Ecto neural progenitor cell (in vitro differentiated cells): Measurements from ENCODE around the gene CDH15.
"Not testable (repeated sequence)": the region's sequence is repeated elsewhere in the genome, so short reads cannot be mapped to it uniquely, and the experiment has no call there.

Experiments used
- DNase-seq: peaks from one replicate; pipeline ENCODE4 v3.0.0-alpha.2; 2018; ENCODE audit warnings: low spot score

The CDH15 gene

DNA sequence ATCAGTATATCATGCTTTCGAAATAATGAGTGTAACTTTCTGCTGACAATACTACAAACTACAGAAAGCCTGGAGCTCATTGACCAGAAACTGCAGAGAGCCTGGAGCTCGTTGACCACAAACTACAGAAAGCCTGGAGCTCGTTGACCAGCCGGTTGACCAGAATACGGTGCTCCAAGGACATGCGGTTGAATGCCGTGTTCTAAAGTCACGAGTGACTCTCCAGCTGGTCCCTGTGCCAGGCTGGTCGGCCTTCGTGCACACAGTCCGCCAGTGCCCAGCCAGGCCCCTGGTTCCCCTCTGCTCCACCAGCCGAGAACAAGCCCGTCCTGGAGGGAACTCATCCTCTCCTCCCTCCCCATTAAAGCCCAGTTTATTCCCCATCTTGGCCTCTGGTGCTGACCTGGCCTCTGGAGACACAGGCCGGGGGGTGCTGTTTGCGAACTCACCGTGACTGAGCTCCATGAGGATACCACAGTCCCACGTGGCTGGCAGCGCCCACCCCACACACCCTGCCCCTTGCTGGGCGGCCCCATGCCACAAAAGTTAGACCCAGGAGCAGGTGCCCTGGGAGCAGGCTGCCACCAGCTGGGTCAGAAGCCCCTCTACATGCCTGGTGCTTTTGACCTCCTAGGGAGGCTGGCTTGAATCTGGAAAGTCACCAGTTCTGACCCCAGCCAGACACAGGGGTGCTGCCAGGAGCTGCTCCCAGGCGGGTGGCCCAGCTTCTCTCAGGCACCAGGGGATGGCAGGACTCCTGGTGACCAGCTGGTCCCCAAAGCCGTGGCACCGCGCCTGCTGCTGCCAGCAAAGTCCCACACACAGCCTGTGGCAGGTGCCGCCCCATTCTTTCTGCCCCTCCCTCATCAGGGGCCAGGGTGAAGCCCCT lies 15.5 kb upstream of the CDH15 start:
- DNase-seq: no peak

DNA sequence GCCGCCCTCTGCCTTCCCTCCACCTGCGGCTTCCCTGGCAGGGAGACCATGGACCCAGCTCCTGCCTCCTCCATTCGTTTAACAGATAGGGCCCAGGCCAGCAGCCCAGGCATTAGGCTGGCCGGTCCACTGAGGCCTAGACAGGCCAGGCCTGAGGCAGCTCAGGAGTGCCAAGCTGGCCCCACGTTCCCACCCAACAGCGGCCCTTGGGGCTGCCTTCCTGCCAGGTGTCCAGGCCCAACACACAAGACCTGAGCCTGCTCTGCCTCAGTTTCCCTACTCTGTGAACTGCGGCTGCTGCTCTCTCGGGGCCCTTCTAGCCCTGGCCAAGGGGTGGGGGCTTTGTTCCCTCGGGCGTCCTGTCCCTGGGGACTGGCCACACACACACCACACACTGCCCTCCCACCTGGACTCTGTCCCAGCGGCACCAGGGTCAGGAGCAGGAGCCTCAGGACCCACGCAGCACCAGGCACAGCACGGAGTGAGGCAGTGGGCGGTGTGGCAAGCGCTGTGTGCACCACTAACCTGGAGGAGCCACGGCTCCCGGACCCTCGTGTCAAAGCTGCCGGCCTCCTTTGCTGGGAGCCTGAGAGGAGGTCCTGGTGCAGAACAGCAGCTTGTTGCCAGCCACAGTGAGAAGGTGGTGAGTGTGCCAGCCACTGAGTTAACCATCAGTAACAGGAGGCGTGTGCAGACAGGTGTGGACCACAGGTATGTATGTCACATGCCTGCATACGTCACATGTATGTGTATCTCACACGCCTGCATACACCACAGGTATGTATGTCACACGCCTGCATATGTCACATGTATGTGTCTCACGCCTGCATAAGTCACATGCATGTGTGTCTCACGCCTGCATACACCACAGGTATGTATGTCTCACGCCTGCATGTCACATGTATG lies 14.6 kb upstream of the CDH15 start:
- no peak for DNase-seq

DNA sequence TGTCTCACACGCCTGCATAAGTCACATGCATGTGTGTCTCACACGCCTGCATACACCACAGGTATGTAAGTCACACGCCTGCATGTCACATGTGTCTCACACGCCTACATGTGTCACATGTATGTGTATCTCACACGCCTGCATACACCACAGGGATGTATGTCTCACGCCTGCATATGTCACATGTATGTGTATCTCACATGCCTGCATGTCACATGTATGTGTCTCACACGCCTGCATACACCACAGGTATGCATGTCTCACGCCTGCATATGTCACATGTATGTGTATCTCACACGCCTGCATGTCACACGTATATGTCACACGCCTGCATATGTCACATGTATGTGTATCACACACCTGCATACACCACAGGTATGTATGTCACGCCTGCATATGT lies 13.8 kb upstream of the CDH15 start:
- no peak for DNase-seq

DNA sequence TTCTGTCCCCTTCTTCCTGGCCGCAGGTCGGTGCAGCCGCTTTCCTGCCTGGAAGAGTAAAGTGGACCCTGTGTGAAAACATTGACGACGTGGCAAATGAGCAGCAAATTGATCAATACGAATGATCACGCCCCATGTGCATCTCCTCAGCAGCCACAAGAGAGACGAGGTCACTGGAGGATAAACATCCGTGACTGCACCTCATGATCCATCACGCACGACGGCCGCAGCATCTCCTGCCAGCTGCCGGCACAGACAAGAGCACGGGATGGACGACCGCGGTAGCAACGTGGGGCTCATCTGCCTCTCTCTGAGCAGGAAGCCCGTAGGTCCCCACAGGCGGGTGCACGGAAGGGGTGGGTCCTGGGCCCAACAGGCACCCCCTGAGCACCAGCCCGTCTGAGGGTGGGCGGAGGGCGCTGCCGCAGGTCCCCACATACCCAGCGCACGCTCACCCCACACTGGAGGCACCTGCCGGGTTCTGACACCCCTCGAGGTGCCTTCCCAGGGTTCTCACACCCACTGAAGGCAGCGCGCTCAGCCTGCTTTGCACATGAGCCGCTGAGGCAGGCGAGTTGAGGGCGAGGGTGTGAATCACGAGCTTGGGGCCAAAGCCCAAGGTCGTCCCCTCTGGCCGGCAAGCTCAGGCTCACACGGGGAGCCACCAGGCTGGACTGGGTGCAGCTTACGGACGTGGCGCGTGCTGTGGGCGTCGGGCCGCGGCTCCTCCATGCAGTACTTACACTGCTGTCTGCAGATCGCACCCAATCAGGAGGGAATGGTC lies 12.3 kb upstream of the CDH15 start:
- DNase-seq: no peak

DNA sequence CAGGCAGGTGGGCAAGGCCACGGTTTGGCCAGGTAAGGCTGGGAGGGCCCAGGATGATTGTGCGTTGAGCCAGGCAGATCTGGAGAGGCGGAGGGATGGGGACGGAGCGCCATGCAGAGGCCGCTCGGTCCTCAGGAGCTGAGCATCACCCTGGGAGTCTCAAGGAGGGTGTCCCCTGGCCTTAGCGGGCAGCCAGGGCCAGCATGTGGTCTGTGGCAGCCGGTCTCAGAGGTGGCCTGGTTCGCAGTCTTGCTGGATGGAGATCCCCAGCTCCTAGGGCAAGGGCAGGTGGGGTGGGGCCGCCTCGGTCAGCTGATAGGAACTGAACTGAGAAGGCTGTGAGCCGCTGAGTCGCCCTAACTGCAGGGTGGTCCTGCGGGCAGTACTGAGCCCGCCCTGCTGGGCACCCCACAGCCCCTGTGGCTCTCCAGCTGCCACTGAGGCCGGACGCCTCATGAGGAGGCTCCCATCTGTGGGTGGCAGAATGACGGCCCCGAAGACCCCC lies 11.6 kb upstream of the CDH15 start:
- no peak for DNase-seq

DNA sequence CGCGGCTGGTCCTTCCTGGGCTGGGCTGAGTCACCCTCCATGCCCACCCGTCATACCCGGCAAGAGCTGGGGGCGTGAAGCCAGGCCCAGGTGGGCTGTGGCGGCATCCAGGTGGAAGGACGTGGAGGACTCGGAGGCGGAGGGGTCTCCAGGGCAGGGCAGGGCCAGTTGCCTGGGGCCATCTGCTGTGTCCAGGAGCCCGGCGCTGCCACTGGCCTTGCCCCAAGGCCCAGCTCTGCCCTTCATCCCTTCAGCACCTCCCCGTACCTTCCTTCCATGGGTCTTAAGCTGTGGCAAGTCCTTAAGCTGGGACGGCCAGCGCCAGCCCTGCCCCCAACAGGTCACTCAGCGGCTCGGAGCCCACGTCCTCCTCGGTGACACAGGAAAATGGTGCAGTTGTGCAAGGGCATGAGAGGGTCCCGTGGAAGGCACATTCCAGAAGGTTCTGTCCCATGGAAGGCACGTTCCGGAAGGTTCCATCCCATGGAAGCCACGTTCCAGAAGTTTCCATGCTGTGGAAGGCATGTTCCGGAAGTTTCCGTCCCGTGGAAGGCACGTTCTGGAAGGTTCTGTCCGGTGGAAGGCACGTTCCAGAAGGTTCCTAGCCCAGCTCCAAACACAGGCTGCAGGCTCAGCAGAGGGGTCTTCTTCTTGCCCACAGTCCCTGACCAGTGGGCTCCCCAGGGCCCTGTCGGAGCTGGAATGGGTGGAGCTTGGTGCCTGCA lies 10.4 kb upstream of the CDH15 start:
- DNase-seq: no peak

DNA sequence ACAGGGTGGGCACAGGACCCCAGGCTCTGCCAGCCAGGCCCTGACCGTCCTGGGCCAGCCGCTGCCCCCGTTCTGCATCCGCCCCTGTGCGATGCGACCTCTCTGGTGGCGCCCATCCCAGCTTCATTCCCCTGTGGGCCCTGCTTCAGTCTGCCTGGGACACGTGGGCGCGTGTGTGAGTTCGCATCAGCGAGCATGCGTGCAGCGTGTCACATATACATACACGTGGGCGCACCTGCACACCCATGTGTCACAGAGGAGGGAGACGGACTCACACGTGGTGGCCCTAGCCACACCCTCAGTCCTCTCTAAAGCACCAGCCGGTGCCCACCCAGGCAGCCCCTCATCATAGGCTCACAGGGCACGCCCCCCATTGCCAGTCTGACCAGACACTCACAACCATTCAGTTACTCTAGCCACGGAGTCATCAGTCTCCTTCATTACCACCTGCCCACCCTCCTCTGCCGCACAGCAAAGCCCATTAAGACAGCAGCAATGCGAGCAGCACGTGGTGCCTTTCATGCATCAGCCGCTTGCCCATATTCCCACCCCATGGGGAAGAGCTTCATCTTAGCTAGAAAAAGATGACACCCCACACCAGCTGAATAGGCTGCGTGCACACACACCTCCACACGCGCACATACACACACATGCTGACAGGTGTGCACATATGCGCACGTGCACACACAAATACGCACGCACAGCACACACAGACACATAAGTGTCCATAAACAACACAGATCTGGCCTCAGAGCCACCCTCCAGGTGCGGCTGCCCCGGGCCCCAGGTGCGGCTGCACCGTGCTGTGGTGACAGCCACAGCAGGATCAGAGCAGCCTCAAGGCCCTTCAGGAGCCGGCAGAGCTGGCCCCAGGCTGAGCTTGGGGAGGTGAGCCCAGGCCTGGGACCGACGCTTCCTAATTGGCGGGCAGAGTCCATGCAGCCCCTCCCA lies 9.5 kb upstream of the CDH15 start:
- no peak for DNase-seq

DNA sequence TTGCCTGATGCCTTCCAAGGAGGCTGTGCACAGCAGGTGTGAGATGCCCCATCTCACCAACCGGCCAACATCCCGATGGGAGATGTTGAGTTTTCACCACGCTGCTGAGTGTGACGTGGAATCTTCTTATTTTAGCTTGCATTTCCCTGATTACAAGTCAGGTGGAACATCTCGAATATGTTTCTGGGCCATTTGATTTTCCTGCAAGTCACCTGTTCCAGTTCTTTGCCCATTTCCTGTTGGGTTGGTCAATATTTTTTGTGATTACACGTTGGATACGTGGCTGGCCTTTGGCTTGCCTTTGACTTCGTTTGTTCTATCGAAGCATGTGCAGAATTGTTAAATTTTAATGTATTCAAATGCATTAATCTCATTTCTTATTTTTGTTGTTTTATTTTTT lies 8.3 kb upstream of the CDH15 start:
- DNase-seq: no peak

DNA sequence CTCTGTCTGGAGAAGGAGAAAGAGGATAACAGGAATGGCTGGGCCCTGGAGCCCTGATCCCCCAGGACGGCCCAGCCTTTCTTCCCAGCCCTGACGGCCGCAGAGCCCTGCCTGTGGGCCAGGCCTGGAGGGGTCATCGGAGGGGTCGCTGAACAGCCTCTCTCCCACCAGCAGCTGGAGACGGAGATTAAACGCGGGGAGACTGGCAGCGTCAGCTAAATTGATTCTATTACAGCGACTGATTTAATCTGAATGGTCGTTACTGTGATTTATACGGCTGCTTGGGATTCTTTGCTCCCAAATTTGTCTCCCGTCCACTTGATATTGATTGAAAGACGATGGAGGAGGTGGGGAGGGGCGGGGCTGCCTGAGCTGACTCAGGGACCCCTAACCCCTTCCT lies 7.1 kb upstream of the CDH15 start:
- peak; percentile 73 for DNase-seq

DNA sequence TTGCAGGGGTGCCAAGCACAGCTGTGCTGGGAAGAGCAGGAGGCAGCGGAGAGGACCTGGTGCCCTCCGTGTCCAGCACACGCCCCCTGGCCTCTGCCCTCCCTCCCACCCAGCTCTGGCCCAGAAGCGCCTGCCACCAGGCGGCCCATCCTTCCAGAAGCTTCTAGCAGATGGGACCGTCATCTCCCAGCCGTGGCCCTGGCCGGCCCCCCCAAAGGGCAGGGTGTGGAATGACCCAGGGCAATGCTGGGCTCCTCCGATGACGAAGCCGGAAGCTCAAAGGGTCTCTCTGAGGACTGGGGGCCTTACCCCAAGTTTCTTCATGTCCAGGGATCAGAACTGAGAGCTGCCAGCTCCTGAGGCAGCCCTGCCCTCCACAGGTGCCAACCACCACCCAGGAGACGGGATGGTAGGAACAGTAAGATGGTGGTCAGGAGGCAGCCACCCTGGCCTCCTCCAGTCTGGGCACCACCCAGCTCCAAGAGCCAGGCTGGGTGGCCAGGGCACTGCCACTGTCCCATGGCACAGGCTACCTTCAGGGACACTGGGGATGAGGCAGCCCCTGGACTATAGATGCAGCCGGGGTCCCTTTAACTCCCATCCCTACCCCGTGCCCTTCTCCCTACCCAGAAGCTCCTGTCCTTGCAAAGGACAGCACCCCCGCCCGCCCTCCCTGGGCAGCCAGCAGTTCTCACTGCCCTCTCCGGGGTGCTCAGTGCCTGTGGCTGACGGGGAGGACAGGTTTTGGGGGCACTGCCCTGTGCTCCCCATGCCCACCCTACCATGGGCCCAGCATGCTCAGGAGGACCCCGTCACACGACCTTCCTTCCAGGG lies 6.5 kb upstream of the CDH15 start:
- no peak for DNase-seq

DNA sequence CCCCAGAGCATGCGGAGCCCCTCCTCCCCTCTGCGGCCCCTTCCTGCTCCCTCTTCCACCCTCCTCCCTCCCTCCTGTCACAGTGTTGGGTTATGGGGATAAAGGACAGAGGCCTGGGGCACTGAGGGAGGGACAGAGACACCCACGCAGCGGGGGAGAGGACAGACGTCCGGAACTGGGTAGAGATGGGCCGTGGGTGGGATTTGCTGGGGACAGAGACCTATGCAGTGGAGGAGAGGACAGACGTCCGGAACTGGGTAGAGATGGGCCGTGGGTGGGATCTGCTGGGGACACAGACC lies 5.9 kb upstream of the CDH15 start:
- DNase-seq: not testable (repeated sequence)

DNA sequence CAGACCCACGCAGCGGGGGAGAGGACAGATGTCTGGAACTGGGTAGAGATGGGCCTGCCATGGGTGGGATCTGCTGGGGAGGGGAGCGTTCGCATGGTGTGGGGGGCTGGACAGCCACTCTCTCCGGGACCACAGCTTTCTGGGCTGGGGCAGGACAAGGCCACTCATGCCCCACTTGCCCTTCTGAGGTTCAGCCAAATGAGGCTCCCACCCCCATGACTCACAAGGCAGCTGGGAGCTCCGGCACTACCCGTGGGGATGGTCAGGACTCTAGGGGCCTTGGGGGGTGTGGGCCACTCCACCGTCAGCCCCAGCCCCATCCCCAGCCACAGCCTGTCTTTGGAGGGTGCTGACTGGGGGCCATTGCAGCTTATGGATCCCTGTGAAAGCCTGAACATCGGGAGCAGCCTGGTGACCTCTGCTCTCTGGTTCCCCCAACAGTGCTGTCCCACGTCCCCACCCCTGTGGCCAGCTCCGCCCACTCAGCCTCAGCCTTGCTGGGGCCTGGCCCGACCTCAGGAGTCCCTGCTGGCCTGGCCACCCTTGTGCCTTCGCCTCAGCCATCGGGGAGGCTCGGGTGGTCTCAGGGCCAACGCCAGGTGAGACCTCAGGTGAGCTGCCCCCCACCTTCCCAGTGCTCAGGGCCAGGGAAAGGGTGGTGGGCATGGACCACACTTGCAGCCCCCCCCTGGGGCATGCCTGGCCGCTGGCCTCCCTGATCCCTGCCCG lies 4.7 kb upstream of the CDH15 start:
- DNase-seq: no peak

DNA sequence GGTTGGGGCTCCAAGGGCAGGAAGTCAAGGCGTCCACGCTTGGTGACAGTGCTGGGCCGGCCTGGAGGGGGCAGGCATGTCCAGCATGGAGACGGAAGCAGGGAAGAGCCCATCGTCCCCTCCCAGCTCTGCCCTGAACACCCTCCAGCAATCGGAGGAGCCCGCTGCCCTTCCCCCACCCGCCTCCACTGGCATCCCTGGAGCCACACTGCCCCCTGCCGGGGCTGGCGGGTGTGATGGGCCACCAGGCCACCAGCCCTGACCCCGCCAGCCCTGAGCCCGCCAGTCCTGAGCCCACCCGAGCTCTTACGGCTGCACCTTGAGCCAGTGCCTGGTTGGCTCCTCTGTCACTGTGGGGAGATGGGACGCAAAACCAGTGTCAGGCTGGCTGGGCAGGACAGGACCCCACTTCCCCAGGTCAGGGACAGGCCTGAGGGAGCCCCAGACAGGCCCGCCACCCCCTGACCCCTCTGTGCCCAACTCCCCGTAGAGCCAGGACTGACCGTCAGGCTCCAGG lies 4.1 kb upstream of the CDH15 start:
- DNase-seq: peak; percentile 98

DNA sequence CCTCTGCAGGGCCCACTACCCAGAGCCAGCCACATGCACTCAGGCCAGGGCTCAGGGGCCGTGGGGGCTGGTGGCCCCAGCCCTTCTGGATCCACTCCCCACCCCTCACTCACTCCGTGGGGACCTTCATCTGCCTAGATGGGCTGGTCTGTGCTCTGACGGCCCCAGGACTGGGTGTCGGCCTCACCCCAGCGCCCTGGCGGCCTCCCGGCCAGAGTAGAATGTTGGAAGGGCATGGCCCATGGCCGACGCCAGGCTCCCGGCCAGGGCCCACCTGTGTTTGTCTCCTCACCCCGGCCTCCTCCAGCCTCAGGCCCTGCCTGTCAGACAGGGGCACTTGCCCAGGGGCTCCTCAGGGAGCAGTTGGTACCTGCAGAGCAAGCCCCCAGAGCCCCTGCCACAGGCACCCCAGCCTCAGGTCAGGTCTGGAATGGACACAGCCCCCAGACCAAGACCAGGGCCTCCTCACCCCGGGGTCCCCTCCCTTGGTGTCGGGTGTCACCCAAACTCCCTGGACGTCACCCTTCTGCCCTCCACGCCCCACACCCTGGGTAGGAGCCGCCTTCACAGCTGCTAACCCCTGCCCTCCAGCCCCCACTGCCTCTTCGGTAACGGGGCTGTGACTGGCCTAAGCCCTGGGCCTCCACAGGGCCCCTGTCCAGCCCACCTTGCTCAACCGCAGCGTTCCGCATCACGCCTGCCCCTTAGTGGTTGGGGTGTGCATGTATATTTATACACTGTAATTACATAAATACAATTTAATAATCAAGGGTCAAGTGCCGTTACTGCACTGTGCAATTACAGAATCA lies 3.0 kb upstream of the CDH15 start:
- DNase-seq: no peak

DNA sequence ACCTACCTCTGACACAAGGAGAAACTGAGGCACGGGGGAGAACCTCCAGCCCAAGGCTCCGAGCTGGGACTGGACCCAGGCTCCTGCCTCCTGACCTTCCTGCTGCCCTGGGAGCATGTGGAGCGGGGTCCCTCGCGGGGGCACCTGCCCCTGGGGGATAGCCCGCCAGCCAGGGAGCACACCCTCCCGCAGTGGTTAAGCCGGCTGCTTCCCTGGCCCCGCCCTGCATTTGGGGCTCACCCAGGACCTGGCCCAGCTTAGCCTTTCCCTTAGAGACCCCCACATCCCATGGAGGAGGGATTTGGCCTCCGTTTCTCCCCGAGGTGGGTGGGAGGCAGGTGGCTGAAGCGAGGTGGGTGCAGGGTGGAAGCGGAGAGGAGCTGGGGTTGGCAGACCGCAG lies 1.8 kb upstream of the CDH15 start:
- no peak for DNase-seq

DNA sequence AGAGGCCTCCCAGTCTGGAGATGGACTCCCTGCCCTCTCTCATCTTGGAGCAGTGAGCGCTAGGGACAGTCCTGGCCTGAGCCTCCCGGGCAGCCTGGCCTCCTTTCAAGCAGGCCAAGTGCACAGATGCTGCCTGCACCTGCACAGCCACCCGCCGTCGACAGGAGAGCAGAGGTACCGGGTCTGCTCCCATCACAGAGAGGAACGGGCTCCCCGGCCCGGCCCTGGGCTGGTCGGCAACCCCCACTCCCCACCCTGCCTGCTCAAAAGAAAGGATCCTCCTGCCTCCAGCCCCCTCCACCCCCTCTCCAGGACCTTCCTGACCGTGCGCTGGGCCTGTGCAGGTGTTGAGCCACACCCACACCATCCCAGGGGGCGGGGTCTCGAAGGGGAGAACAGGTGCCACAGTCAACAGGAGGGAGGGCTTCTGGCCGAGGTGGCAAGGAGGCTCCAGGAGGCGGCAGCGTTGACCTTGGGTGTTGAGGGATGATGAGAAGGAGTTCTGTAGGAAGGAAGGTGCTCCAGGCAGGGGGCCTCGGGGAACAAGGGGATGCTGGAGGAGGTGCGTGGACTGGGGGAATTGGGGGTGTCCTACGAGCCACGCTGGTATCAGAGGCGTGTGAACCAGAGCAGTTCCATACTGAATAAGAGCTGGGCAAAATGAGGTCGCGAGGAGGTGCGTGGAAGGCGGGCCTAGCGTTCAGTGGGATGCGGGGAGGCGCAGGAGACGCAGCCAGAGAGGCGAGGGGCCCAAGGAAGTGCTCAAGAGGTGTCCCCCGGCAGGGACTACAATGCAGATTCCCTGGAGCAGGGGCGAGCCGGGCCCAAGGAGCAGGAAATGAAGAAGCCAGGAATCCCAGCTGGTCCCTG lies 967 bp upstream of the CDH15 start:
- DNase-seq: peak; percentile 63

DNA sequence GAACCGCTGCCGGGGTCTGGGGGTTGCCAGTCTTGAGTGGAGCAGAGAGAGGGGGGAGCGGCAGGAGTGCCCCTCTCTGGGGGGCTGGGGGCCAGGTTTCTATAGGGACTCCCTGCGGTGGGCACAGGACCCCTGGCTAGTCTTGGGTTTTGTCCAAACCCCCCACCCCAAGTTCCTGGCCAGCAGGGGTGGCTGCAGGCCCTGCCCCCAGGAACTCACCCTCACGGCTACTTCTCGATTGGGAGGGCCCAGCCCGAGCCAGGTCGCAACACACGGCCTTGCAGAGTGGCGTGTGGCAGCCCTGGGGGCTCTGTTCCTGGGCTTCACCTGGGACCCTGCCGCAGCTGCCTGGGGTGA lies 601 bp downstream of the CDH15 start:
- no peak for DNase-seq
